GM18517 (cell line): ENCODE results near the gene SH2D3A.
"Not testable (repeated sequence)": the region's sequence is repeated elsewhere in the genome, so short reads cannot be mapped to it uniquely, and the experiment has no call there.

Source experiments
- ATAC-seq: cut with Tn5 transposase; IDR thresholded peaks from one replicate; pipeline ENCODE4 v1.9.1; 2021; ENCODE audit warnings: mild to moderate bottlenecking, moderate library complexity; ENCODE audit not compliant: unreplicated experiment

SH2D3A gene

GRCh38 chr19:6790194-6791128, 23.2 kb upstream of the SH2D3A start:
- no peak for ATAC-seq

- no peak for ATAC-seq
These were observed 21.7 kb upstream of the SH2D3A start for GRCh38 chr19:6788896-6789295.

- no peak for ATAC-seq
These were observed 20.2 kb upstream of the SH2D3A start for GRCh38 chr19:6787393-6787792.

GRCh38 chr19:6779206-6779605, 12.0 kb upstream of the SH2D3A start:
- ATAC-seq, result no peak

GRCh38 chr19:6778386-6778785, 11.2 kb upstream of the SH2D3A start:
- ATAC-seq, result no peak

GRCh38 chr19:6777434-6777833, 10.2 kb upstream of the SH2D3A start:
- ATAC-seq, result no peak

GRCh38 chr19:6776999-6777398, 9.8 kb upstream of the SH2D3A start:
- ATAC-seq, result no peak

- not testable (repeated sequence) for ATAC-seq
These were observed 8.8 kb upstream of the SH2D3A start for GRCh38 chr19:6776045-6776444.

GRCh38 chr19:6774821-6775707, 7.8 kb upstream of the SH2D3A start:
- ATAC-seq, result no peak

GRCh38 chr19:6773323-6773931, 6.2 kb upstream of the SH2D3A start:
- ATAC-seq, result no peak

GRCh38 chr19:6772866-6773322, 5.7 kb upstream of the SH2D3A start:
- no peak for ATAC-seq

GRCh38 chr19:6772028-6772865, 5.0 kb upstream of the SH2D3A start, which contains the start of gene VAV1:
TSS of gene VAV1 (plus strand) at chr19:6772708. CDS start at chr19:6772808, 100 bp downstream.
- ATAC-seq, result no peak

GRCh38 chr19:6771648-6772027, 4.4 kb upstream of the SH2D3A start:
- not testable (repeated sequence) for ATAC-seq

GRCh38 chr19:6769006-6769619, 1.9 kb upstream of the SH2D3A start:
- ATAC-seq, result no peak

- ATAC-seq, result no peak
These were observed 1.1 kb upstream of the SH2D3A start for GRCh38 chr19:6768236-6768785.

- ATAC-seq, result no peak
These were observed 216 bp downstream of the SH2D3A start for GRCh38 chr19:6767081-6767356.

GRCh38 chr19:6766357-6767080, 716 bp downstream of the SH2D3A start:
- no peak for ATAC-seq

- no peak for ATAC-seq
These were observed 1.4 kb downstream of the SH2D3A start for GRCh38 chr19:6765738-6766356.
